ENCODE measurements around the gene VIPR2.

Gene VIPR2

DNA sequence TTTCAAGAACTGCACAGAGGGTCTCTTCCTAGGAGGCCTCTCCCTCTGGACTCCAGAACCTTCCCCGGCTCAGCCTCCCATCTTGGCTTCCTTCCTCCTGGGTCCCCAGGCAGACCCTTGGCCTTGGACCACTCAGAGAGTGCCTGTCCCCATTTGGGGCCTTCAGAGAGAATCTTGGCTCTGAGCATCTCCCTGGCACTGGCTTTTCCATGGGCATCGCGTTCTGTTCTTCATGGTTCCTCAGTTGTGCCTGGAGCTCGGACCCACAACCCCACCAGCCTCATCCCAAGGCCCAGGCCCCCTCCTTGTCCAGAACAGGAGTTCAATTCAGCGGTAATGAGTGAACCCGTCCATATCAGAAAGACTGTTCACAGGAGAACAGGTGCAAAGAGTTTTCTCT, 73.4 kb downstream of the VIPR2 start:
- H4K20me1 ChIP-seq (ENCODE audit: insufficient read depth, low read length) = no peaks in the 10 kb centered on the region
- no peak for TF ChIP-seq EZH2phosphoT487 (IDR thresholded peaks at IDR 0.05; ENCODE audit: low read length)
- no peak for TF ChIP-seq CTCF (IDR thresholded peaks at IDR 0.05; ENCODE audit: low read length)
- TF ChIP-seq EZH2 (optimal IDR thresholded peaks at IDR 0.05; ENCODE audit: low read depth, low read length) = no peak
- no peaks in the 10 kb centered on the region for H3F3A ChIP-seq (ENCODE audit: insufficient read depth, low read length)
- H3K27me3 ChIP-seq (replicated peaks; ENCODE audit: insufficient read depth, low read length) = no peaks in the 10 kb centered on the region
- no peak overlapping the region for H3K27ac ChIP-seq (ENCODE audit: low read length)
- no peak overlapping the region for H3K9ac ChIP-seq (ENCODE audit: low read length)
- no peak overlapping the region for H2AFZ ChIP-seq (ENCODE audit: low read length)
- H3K9me2 ChIP-seq (replicated peaks; ENCODE audit: insufficient read depth, low read length) = no peaks in the 10 kb centered on the region
- no peaks in the 10 kb centered on the region for H3K4me1 ChIP-seq (ENCODE audit: low read length)
- no peak overlapping the region for H3K4me3 ChIP-seq (ENCODE audit: low read length)
- no peaks in the 10 kb centered on the region for H3K79me2 ChIP-seq (ENCODE audit: low read length)
- no peak for DNase-seq
- H3K4me2 ChIP-seq (ENCODE audit: low read depth, low read length) = no peak overlapping the region
- no peaks in the 10 kb centered on the region for H3K9me3 ChIP-seq (replicated peaks; ENCODE audit: insufficient read depth, low read length)
- no peaks in the 10 kb centered on the region for H3K36me3 ChIP-seq (replicated peaks; ENCODE audit: insufficient read depth, low read length)

DNA sequence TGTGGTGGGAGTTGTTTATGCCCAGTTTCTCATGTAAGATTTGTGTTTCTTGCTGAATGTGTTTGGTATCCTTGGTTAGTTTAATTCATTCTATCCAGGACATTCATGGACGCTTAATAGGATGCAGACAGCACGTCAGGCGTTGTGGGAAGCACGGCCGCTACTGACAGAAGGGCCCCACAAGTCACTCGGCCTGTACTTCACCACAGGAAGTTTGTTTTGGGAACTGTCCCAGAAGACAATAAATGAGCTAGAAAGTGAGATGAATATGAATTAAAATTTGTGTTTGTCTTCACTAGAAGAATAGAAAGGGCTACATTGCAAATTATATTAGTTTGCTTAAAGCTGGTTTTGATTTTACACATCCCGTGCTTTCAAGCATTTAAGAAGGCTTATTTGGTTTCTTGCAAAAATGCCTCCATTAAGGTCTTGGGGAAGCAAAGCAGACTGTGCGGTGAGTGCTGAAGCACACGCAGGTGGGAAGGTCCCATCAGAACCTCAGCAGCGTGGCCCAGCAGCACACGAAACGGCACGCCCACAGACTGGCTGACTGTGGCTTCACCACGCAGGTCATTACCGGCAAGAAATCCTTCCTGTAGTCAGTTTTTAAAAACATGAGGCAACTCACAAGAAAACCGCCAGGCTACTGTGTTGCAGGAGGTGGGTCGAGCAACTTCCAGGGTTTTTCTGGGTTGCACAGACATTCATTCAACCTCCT, 74.1 kb downstream of the VIPR2 start:
- no peaks in the 10 kb centered on the region for H4K20me1 ChIP-seq (ENCODE audit: insufficient read depth, low read length)
- H2AFZ ChIP-seq (ENCODE audit: low read length) = no peak overlapping the region
- no peak for TF ChIP-seq CTCF (IDR thresholded peaks at IDR 0.05; ENCODE audit: low read length)
- TF ChIP-seq EZH2phosphoT487 (IDR thresholded peaks at IDR 0.05; ENCODE audit: low read length) = no peak
- no peak for TF ChIP-seq EZH2 (optimal IDR thresholded peaks at IDR 0.05; ENCODE audit: low read depth, low read length)
- H3K4me2 ChIP-seq (ENCODE audit: low read depth, low read length) = no peak overlapping the region
- H3K9me3 ChIP-seq (replicated peaks; ENCODE audit: insufficient read depth, low read length) = no peaks in the 10 kb centered on the region
- H3K4me3 ChIP-seq (ENCODE audit: low read length) = no peak overlapping the region
- H3F3A ChIP-seq (ENCODE audit: insufficient read depth, low read length) = no peaks in the 10 kb centered on the region
- H3K27me3 ChIP-seq (replicated peaks; ENCODE audit: insufficient read depth, low read length) = no peaks in the 10 kb centered on the region
- H3K79me2 ChIP-seq (ENCODE audit: low read length) = no peaks in the 10 kb centered on the region
- no peak overlapping the region for H3K9ac ChIP-seq (ENCODE audit: low read length)
- no peak overlapping the region for H3K27ac ChIP-seq (ENCODE audit: low read length)
- no peak for DNase-seq
- H3K36me3 ChIP-seq (replicated peaks; ENCODE audit: insufficient read depth, low read length) = no peaks in the 10 kb centered on the region
- no peaks in the 10 kb centered on the region for H3K9me2 ChIP-seq (replicated peaks; ENCODE audit: insufficient read depth, low read length)
- no peaks in the 10 kb centered on the region for H3K4me1 ChIP-seq (ENCODE audit: low read length)

GRCh38 chr7:159068893-159069448, 75.7 kb downstream of the VIPR2 start:
- Histone ChIP-seq H3F3A (ENCODE audit: insufficient read depth, low read length) (no peaks in the 10 kb centered on the region), H2AFZ (ENCODE audit: low read length) (no peak overlapping the region), H3K4me3 (ENCODE audit: low read length) (no peak overlapping the region), H3K4me2 (ENCODE audit: low read depth, low read length) (no peak overlapping the region), H3K79me2 (ENCODE audit: low read length) (no peaks in the 10 kb centered on the region), H4K20me1 (ENCODE audit: insufficient read depth, low read length) (no peaks in the 10 kb centered on the region), H3K36me3 (replicated peaks; ENCODE audit: insufficient read depth, low read length) (no peaks in the 10 kb centered on the region), H3K9me3 (replicated peaks; ENCODE audit: insufficient read depth, low read length) (no peaks in the 10 kb centered on the region), H3K4me1 (ENCODE audit: low read length) (no peaks in the 10 kb centered on the region), H3K27ac (ENCODE audit: low read length) (no peak overlapping the region), H3K27me3 (replicated peaks; ENCODE audit: insufficient read depth, low read length) (no peaks in the 10 kb centered on the region), H3K9me2 (replicated peaks; ENCODE audit: insufficient read depth, low read length) (no peaks in the 10 kb centered on the region), H3K9ac (ENCODE audit: low read length) (no peak overlapping the region)
- DNase-seq = no peak
- no peak for TF ChIP-seq CTCF (IDR thresholded peaks at IDR 0.05; ENCODE audit: low read length)

All from MM.1S (cell line).